T-helper 1 cell treated with Interleukin-12 subunit alpha and Interleukin-12 subunit beta and Interleukin-4 antibody, amounts not matched to agents 30 μg/mL and 1 μg/mL, for 36 hours (primary cell): Measurements from ENCODE around the gene SEMA4C.
A peak's percentile ranks its signal among the peaks of the same experiment; 100 is the strongest.
"Not testable (repeated sequence)": the region's sequence is repeated elsewhere in the genome, so short reads cannot be mapped to it uniquely, and the experiment has no call there.

Source experiments
- H3K27ac Mint-ChIP-seq: one replicate; pipeline ENCODE4 v1.8.0; 2021; ENCODE audit warnings: mild to moderate bottlenecking, mixed read lengths
- H3K27me3 Mint-ChIP-seq: one replicate; pipeline ENCODE4 v1.8.0; 2021; ENCODE audit warnings: low read depth, mixed read lengths
- H3K36me3 Mint-ChIP-seq: one replicate; pipeline ENCODE4 v1.8.0; 2021; ENCODE audit warnings: low read depth, mixed read lengths
- H3K4me1 Mint-ChIP-seq: one replicate; pipeline ENCODE4 v1.8.0; 2021; ENCODE audit warnings: low read depth, mixed read lengths
- H3K4me3 Mint-ChIP-seq: one replicate; pipeline ENCODE4 v1.8.0; 2021; ENCODE audit warnings: mild to moderate bottlenecking, moderate library complexity, mixed read lengths
- H3K9me3 Mint-ChIP-seq: one replicate; pipeline ENCODE4 v1.8.0; 2021; ENCODE audit warnings: mixed read lengths

The SEMA4C gene

DNA sequence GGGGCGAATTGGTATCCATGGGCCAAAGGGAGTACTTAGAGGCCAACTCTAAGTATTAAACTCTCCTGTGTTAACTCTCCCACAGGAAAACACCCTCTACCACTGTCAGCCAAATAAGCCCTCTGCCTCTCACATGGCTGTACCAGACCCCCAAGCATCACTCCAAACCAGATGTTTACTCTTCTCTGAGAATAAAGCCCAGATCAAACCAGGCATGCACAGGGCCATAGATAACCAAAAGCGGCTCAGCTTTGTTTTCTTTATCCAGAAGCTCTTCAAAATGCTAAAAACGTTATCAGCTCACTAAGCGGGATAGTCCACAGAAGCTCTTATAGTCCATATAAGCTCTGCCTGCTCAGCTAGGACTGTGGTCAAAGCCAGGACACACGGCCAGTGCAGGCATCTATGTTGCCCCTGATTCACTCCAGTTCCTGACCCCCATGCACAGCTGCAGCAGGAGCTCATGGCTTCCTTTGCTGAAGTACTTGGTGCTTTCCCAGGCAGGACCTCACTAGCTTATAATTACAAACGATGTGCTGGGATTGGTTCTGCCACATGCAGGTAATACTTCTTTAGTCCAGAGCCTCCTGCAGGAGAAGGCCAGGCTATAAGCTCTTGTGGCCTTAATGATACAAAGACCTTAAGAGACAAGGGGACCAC, 21.0 kb upstream of the SEMA4C start:
- H3K27ac Mint-ChIP-seq: peak overlapping the region; percentile 62
- no peaks in the 10 kb centered on the region for H3K36me3 Mint-ChIP-seq
- no peaks in the 10 kb centered on the region for H3K9me3 Mint-ChIP-seq
- H3K4me1 Mint-ChIP-seq: peaks cover 27% of the 10 kb centered on the region
- H3K27me3 Mint-ChIP-seq: no peaks in the 10 kb centered on the region
- H3K4me3 Mint-ChIP-seq: no peak overlapping the region

DNA sequence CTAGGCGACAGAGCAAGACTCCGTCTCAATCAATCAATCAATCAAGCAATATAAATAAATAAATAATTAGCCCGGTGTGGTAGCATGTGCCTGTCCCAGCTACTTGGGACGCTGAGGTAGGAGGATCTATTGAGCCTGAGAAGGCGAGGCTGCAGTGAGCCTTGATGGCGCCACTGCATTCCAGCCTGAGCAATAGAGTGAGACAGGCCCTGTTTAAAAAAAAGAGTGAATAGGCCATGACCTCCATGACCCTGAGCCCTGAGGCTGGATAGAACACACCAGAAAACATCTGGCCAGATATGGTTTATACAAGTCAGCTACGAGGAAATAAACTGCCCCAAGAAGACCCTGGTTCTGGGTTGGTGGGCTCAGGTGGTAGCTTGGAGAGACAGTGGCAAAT, 20.4 kb upstream of the SEMA4C start:
- no peaks in the 10 kb centered on the region for H3K27me3 Mint-ChIP-seq
- H3K27ac Mint-ChIP-seq: no peak overlapping the region
- H3K4me1 Mint-ChIP-seq: peaks cover 25% of the 10 kb centered on the region
- H3K4me3 Mint-ChIP-seq: no peak overlapping the region
- no peaks in the 10 kb centered on the region for H3K9me3 Mint-ChIP-seq
- no peaks in the 10 kb centered on the region for H3K36me3 Mint-ChIP-seq

GRCh38 chr2:96889502-96889901, 19.6 kb upstream of the SEMA4C start:
- peaks cover 22% of the 10 kb centered on the region for H3K4me1 Mint-ChIP-seq
- not testable (repeated sequence) for H3K4me3 Mint-ChIP-seq, H3K36me3 Mint-ChIP-seq, H3K27me3 Mint-ChIP-seq, H3K27ac Mint-ChIP-seq, H3K9me3 Mint-ChIP-seq

GRCh38 chr2:96888072-96889011, 18.5 kb upstream of the SEMA4C start:
- H3K9me3 Mint-ChIP-seq: no peaks in the 10 kb centered on the region
- peaks cover 22% of the 10 kb centered on the region for H3K4me1 Mint-ChIP-seq
- H3K27me3 Mint-ChIP-seq: no peaks in the 10 kb centered on the region
- no peak overlapping the region for H3K27ac Mint-ChIP-seq
- no peaks in the 10 kb centered on the region for H3K36me3 Mint-ChIP-seq
- H3K4me3 Mint-ChIP-seq: no peak overlapping the region

- Mint-ChIP-seq H3K9me3 (no peaks in the 10 kb centered on the region), H3K36me3 (no peaks in the 10 kb centered on the region), H3K4me1 (peaks cover 20% of the 10 kb centered on the region), H3K27me3 (no peaks in the 10 kb centered on the region), H3K27ac (no peak overlapping the region), H3K4me3 (no peak overlapping the region)
Observed at GRCh38 chr2:96887493-96888012, 17.7 kb upstream of the SEMA4C start.

DNA sequence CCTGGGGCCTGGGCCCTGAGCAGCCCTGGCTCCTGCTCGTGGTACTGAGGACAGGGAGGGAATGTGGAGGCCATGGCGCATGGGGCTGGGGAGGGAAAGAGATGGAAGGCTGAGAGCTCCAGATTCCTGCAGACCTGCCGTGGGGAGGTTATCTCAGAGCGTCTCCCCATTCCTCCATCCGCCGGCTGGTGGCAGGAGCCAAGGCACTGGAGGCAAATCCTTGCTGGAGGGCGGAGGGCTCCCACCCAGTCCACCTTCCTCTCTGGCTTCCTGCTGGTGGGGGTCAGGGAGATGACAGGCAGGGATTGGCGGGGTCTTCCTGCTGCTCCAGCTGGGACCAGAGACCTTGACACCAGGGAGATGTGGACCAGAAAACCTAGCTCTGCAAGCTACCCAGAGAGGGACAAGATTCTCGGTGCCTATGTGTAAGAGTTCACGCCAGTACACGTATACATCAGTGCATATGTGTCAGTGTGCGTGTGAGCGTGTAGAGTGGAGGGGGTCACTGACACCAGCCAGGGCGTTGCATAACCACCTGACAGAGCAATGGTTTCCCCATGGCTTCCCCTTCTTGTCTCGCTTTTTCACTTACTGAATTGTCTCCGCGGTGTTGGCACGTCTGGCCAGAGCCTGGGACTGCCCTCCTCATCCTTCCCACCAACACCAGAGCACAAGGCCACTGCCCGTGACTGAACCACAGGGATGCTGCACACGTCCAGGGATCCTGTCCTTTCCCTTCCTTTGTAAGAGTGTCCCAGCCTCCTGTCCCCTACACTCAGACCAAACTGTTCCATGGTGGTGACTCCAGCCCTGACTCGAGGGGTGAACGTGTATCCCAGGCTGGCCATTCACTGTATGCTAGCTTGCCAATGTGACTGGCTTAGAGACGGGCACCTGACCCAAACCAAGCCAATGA, 15.8 kb upstream of the SEMA4C start:
- Mint-ChIP-seq H3K9me3 (no peaks in the 10 kb centered on the region), H3K27me3 (no peaks in the 10 kb centered on the region), H3K36me3 (no peaks in the 10 kb centered on the region), H3K4me3 (no peak overlapping the region), H3K27ac (no peak overlapping the region), H3K4me1 (peaks cover 9% of the 10 kb centered on the region)

- Mint-ChIP-seq H3K36me3 (no peaks in the 10 kb centered on the region), H3K27ac (no peak overlapping the region)
Observed at GRCh38 chr2:96884299-96885094, 14.6 kb upstream of the SEMA4C start.

GRCh38 chr2:96883306-96883705, 13.4 kb upstream of the SEMA4C start:
- no peaks in the 10 kb centered on the region for H3K9me3 Mint-ChIP-seq
- no peak overlapping the region for H3K27ac Mint-ChIP-seq
- H3K4me3 Mint-ChIP-seq: no peak overlapping the region
- H3K27me3 Mint-ChIP-seq: no peaks in the 10 kb centered on the region
- H3K4me1 Mint-ChIP-seq: peaks cover 3% of the 10 kb centered on the region
- no peaks in the 10 kb centered on the region for H3K36me3 Mint-ChIP-seq

More at GRCh38 chr2:96884299-96885094, 14.6 kb upstream of the SEMA4C start:
- peaks cover 8% of the 10 kb centered on the region for H3K4me1 Mint-ChIP-seq
- H3K4me3 Mint-ChIP-seq: no peak overlapping the region
- H3K27me3 Mint-ChIP-seq: no peaks in the 10 kb centered on the region
- H3K9me3 Mint-ChIP-seq: no peaks in the 10 kb centered on the region

DNA sequence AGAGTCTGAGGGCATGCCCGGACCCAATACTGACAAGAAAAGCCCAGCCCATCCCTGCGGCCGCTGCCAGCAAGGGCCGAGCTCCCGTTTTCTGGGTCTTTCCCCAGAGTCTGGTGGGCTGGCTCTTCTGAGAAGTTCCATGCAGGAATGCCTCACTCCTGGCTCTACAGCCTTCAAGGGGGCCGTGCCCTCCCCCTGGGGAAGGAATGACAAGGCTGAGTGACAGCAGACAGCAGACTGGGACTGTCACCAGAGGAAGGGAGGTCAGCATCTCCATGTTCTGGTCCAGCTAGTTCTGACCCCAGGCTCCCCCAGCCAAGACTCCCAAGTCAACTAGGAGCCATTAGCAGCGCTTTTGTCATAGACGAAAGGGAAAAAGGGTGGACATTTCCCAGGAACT, 13.0 kb upstream of the SEMA4C start:
- Mint-ChIP-seq H3K36me3 (no peaks in the 10 kb centered on the region), H3K4me3 (no peak overlapping the region), H3K27me3 (no peaks in the 10 kb centered on the region), H3K4me1 (no peaks in the 10 kb centered on the region), H3K27ac (no peak overlapping the region), H3K9me3 (no peaks in the 10 kb centered on the region)

DNA sequence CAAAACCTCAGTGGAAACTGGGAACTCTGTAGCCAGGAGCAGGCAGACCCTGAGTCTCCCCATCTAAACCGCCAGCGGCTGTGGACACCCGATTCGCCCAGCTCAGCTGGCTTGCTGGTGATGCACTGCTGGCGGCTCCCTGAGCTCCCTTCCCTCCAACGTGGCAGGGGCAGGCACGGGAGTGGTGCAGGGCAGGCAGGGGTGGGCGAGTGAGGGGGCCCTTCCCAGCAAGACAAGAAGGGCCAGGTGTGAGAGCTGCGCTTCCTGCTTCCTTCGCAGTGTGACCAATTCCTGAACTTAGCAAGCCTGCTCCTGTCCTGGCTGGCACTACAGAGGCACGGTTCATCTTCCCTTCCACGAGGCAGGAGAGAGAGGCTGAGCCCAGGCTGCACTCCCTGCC, 12.3 kb upstream of the SEMA4C start:
- no peaks in the 10 kb centered on the region for H3K4me1 Mint-ChIP-seq
- no peaks in the 10 kb centered on the region for H3K27me3 Mint-ChIP-seq
- no peak overlapping the region for H3K27ac Mint-ChIP-seq
- H3K4me3 Mint-ChIP-seq: no peak overlapping the region
- H3K9me3 Mint-ChIP-seq: no peaks in the 10 kb centered on the region
- no peaks in the 10 kb centered on the region for H3K36me3 Mint-ChIP-seq

GRCh38 chr2:96881349-96882195, 11.7 kb upstream of the SEMA4C start:
- Mint-ChIP-seq H3K4me1 (no peaks in the 10 kb centered on the region), H3K9me3 (no peaks in the 10 kb centered on the region), H3K27ac (no peak overlapping the region), H3K4me3 (no peak overlapping the region), H3K36me3 (no peaks in the 10 kb centered on the region), H3K27me3 (no peaks in the 10 kb centered on the region)

GRCh38 chr2:96880891-96881273, 11.0 kb upstream of the SEMA4C start:
- H3K9me3 Mint-ChIP-seq: no peaks in the 10 kb centered on the region
- no peaks in the 10 kb centered on the region for H3K36me3 Mint-ChIP-seq
- H3K4me3 Mint-ChIP-seq: no peak overlapping the region
- no peaks in the 10 kb centered on the region for H3K4me1 Mint-ChIP-seq
- no peaks in the 10 kb centered on the region for H3K27me3 Mint-ChIP-seq
- no peak overlapping the region for H3K27ac Mint-ChIP-seq

- H3K4me1 Mint-ChIP-seq: peaks cover under 1% of the 10 kb centered on the region
- H3K36me3 Mint-ChIP-seq: no peaks in the 10 kb centered on the region
- H3K27me3 Mint-ChIP-seq: peaks cover 3% of the 10 kb centered on the region
- H3K9me3 Mint-ChIP-seq: no peaks in the 10 kb centered on the region
- no peak overlapping the region for H3K4me3 Mint-ChIP-seq
- no peak overlapping the region for H3K27ac Mint-ChIP-seq
Observed at GRCh38 chr2:96879545-96880040, 9.7 kb upstream of the SEMA4C start.
